ENCODE measurements around the gene SOX3.

Gene SOX3

GRCh38 chrX:140495739-140496138, 9.1 kb downstream of the SOX3 start:
- DNase-seq (ENCODE audit: low read depth in 3 of 3): no peak

GRCh38 chrX:140492066-140492994, 12.5 kb downstream of the SOX3 start:
- no peak for DNase-seq (ENCODE audit: low read depth in 3 of 3)

- DNase-seq (ENCODE audit: low read depth in 3 of 3): no peak
Observed at GRCh38 chrX:140480765-140481164, 24.1 kb downstream of the SOX3 start.

- DNase-seq (ENCODE audit: low read depth in 3 of 3): no peak
Observed at GRCh38 chrX:140477987-140478386, 26.9 kb downstream of the SOX3 start.

GRCh38 chrX:140475025-140475424, 29.8 kb downstream of the SOX3 start:
- no peak for DNase-seq (ENCODE audit: low read depth in 3 of 3)

GRCh38 chrX:140467211-140467610, 37.7 kb downstream of the SOX3 start:
- DNase-seq (ENCODE audit: low read depth in 3 of 3): no peak

Data from stimulated activated CD4-positive, alpha-beta T cell treated with anti-CD3 and anti-CD28 coated beads, TNF-alpha, amount 100 ng/mL, for 4 hours (primary cell).